ENCODE results near the gene PI16.

DNA sequence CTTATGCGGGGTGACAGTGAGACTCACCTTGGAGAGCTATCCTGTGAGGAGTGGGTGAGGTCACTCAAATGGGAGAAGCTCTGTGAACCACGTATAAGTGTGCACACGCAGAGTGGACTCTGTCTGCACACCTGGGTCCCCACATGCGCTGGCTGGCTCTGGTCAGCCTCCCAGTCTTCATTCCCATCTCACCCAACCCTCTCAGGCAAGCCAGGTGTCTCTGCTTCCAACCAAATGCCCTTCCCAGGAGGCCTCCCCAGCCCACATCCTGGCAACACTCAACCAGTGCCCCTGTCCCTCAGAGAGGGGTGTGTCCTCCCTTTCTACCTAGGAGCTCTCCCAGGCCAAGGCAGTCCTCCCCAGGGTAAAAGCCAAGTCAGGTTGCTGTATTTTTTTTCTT lies 8.0 kb upstream of the PI16 start:
- TF ChIP-seq, protein P1, sequence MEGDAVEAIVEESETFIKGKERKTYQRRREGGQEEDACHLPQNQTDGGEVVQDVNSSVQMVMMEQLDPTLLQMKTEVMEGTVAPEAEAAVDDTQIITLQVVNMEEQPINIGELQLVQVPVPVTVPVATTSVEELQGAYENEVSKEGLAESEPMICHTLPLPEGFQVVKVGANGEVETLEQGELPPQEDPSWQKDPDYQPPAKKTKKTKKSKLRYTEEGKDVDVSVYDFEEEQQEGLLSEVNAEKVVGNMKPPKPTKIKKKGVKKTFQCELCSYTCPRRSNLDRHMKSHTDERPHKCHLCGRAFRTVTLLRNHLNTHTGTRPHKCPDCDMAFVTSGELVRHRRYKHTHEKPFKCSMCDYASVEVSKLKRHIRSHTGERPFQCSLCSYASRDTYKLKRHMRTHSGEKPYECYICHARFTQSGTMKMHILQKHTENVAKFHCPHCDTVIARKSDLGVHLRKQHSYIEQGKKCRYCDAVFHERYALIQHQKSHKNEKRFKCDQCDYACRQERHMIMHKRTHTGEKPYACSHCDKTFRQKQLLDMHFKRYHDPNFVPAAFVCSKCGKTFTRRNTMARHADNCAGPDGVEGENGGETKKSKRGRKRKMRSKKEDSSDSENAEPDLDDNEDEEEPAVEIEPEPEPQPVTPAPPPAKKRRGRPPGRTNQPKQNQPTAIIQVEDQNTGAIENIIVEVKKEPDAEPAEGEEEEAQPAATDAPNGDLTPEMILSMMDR (IDR thresholded peaks at IDR 0.05) = no peak
- TF ChIP-seq RAD21 (IDR thresholded peaks at IDR 0.05; ENCODE audit: low read length) (no peak), GABPA (IDR thresholded peaks at IDR 0.05; ENCODE audit: low read depth) (no peak)
